Endothelial cell (in vitro differentiated cells): ENCODE results near the gene RNF215. TPM values are rescaled to one million over a fixed set of nuclear protein-coding genes. Genes with fewer than 3 reads are reported as not detected.

ENCODE experiments used
- DNase-seq: peaks from one replicate; pipeline ENCODE4 v3.0.0; 2021; ENCODE audit warnings: low spot score
- H3K27ac Mint-ChIP-seq: one replicate; pipeline ENCODE4 v1.8.0; 2021; ENCODE audit warnings: mixed read lengths, inconsistent platforms; ENCODE audit not compliant: unreplicated experiment
- H3K27me3 Mint-ChIP-seq: one replicate; pipeline ENCODE4 v1.8.0; 2021; ENCODE audit warnings: mild to moderate bottlenecking, moderate library complexity, mixed read lengths, inconsistent platforms; ENCODE audit not compliant: unreplicated experiment
- H3K36me3 Mint-ChIP-seq: one replicate; pipeline ENCODE4 v1.8.0; 2021; ENCODE audit warnings: mild to moderate bottlenecking, low read depth, mixed read lengths, inconsistent platforms; ENCODE audit not compliant: unreplicated experiment
- H3K4me1 Mint-ChIP-seq: one replicate; pipeline ENCODE4 v1.8.0; 2021; ENCODE audit warnings: mild to moderate bottlenecking, mixed read lengths, inconsistent platforms; ENCODE audit not compliant: unreplicated experiment
- H3K4me3 Mint-ChIP-seq: one replicate; pipeline ENCODE4 v1.8.0; 2021; ENCODE audit warnings: mild to moderate bottlenecking, mixed read lengths, inconsistent platforms; ENCODE audit not compliant: unreplicated experiment
- H3K9me3 Mint-ChIP-seq: one replicate; pipeline ENCODE4 v1.8.0; 2021; ENCODE audit warnings: mixed read lengths, inconsistent platforms; ENCODE audit not compliant: unreplicated experiment
- CTCF ChIP-seq: fragments of 200-600 bp; sonication (generic); IDR thresholded peaks from one replicate; pipeline ENCODE4 v1.5.0; 2021; ENCODE audit warnings: antibody characterized with exemption; ENCODE audit not compliant: unreplicated experiment
- total RNA-seq: library from RNA; stranded (reverse); fragmentation: NEBNext Ultra II Directional; extraction: Animal tissue kit (Norgen Biotek cat#: 25700); gene quantifications from one replicate; pipeline ENCODE4 v1.2.1, GENCODE V29; 2021; ENCODE audit not compliant: unreplicated experiment

RNF215 gene
- total RNA-seq, 1 donor from 2014 or later: 39.1 TPM

- Mint-ChIP-seq H3K4me1 (no peaks in the 10 kb centered on the region), H3K36me3 (peaks cover 65% of the 10 kb centered on the region), H3K27me3 (no peaks in the 10 kb centered on the region)
These were observed 50.3 kb downstream of the RNF215 start for GRCh38 chr22:30336752-30337460.

DNA sequence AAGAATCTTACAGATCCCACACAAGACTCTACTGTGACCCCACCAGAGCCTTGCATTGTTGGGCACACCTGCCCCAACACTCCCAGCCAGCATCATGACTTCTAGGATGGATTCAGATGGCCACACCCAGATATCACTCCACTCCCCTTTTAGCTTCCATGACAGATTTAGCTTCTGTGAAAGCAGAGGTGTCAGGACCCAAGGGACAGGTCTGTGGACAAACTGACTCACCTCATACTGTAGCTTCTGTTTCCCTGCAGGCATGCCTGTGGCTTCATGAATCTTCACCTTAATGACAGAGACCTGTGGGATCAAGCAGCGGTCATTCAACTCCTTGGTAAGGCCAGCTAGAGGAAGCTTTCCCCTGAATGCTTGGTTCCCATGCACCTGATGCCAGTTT, 52.0 kb downstream of the RNF215 start:
- Mint-ChIP-seq H3K4me3 (no peak overlapping the region), H3K27me3 (no peaks in the 10 kb centered on the region), H3K4me1 (no peaks in the 10 kb centered on the region), H3K9me3 (no peaks in the 10 kb centered on the region), H3K27ac (no peak overlapping the region), H3K36me3 (peaks cover 57% of the 10 kb centered on the region)
- TF ChIP-seq CTCF: no peak
- DNase-seq: no peak

More at GRCh38 chr22:30336752-30337460, 50.3 kb downstream of the RNF215 start:
- H3K9me3 Mint-ChIP-seq: no peaks in the 10 kb centered on the region
- H3K27ac Mint-ChIP-seq: no peak overlapping the region
- no peak for TF ChIP-seq CTCF
- DNase-seq: no peak
- H3K4me3 Mint-ChIP-seq: no peak overlapping the region

- Mint-ChIP-seq H3K4me1 (no peaks in the 10 kb centered on the region), H3K9me3 (no peaks in the 10 kb centered on the region), H3K36me3 (peaks cover 52% of the 10 kb centered on the region), H3K27ac (no peak overlapping the region), H3K4me3 (no peak overlapping the region), H3K27me3 (no peaks in the 10 kb centered on the region)
- no peak for TF ChIP-seq CTCF
- no peak for DNase-seq
These were observed 52.6 kb downstream of the RNF215 start for GRCh38 chr22:30334646-30335045.

DNA sequence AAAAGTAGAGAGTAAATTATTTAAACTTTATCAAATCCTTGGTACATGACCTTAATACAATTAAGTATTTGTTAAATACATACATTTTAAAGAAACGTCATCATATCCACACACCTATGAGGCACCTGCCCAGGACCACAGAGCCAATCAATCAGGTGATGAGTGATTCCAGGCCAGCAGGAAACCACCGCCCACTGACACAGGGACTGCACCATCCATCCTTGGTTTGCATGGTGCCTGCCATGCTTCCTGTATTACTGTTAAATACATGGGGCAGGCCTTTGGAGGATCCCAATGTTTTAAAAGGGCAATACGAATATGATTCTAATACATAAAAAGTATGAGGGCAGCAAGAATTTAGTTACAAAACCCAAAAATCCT, 53.5 kb downstream of the RNF215 start:
- H3K27me3 Mint-ChIP-seq: no peaks in the 10 kb centered on the region
- DNase-seq: no peak
- no peak overlapping the region for H3K4me3 Mint-ChIP-seq
- peaks cover 45% of the 10 kb centered on the region for H3K36me3 Mint-ChIP-seq
- H3K27ac Mint-ChIP-seq: no peak overlapping the region
- no peaks in the 10 kb centered on the region for H3K9me3 Mint-ChIP-seq
- H3K4me1 Mint-ChIP-seq: no peaks in the 10 kb centered on the region
- no peak for TF ChIP-seq CTCF

- DNase-seq: no peak
- Mint-ChIP-seq H3K4me1 (no peaks in the 10 kb centered on the region), H3K4me3 (no peak overlapping the region), H3K27me3 (no peaks in the 10 kb centered on the region), H3K9me3 (no peaks in the 10 kb centered on the region), H3K27ac (no peak overlapping the region), H3K36me3 (peaks cover 42% of the 10 kb centered on the region)
- no peak for TF ChIP-seq CTCF
These were observed 54.1 kb downstream of the RNF215 start for GRCh38 chr22:30332994-30333706.
